ENCODE results near the gene CACYBP.

Gene CACYBP

GRCh38 chr1:174974711-174975119 lies 25.0 kb upstream of the CACYBP start:
- no peak for DNase-seq

- no peak for DNase-seq
These were observed 24.0 kb upstream of the CACYBP start for GRCh38 chr1:174975764-174976163.

GRCh38 chr1:174976436-174977108 lies 23.2 kb upstream of the CACYBP start:
- no peak for DNase-seq

GRCh38 chr1:174982971-174983689 lies 16.6 kb upstream of the CACYBP start:
- DNase-seq: peak in 1 of 2 donors; percentile 64

GRCh38 chr1:174984952-174985351 lies 14.8 kb upstream of the CACYBP start:
- DNase-seq: no peak

- DNase-seq: no peak
These were observed 11.2 kb upstream of the CACYBP start for GRCh38 chr1:174988539-174988938.

- no peak for DNase-seq
These were observed 10.8 kb upstream of the CACYBP start for GRCh38 chr1:174988986-174989385.

GRCh38 chr1:174989536-174990220 lies 10.1 kb upstream of the CACYBP start:
- DNase-seq: no peak

GRCh38 chr1:174990382-174990999 lies 9.3 kb upstream of the CACYBP start:
- peak in 1 of 2 donors; percentile 43 for DNase-seq

GRCh38 chr1:174991473-174991872 lies 8.3 kb upstream of the CACYBP start:
- no peak for DNase-seq

GRCh38 chr1:174995121-174995520 lies 4.6 kb upstream of the CACYBP start:
- DNase-seq: no peak

- no peak for DNase-seq
These were observed 3.8 kb upstream of the CACYBP start for GRCh38 chr1:174995916-174996315.

- no peak for DNase-seq
These were observed 3.3 kb upstream of the CACYBP start for GRCh38 chr1:174996476-174996875.

GRCh38 chr1:174997041-174997440 lies 2.7 kb upstream of the CACYBP start:
- DNase-seq: no peak

- peak in 1 of 2 donors; percentile 78 for DNase-seq
These were observed 1.1 kb upstream of the CACYBP start for GRCh38 chr1:174998569-174999215.

- peak; percentile 98 for DNase-seq
These were observed 371 bp upstream of the CACYBP start for GRCh38 chr1:174999216-174999935.

GRCh38 chr1:175000697-175001187 lies 995 bp downstream of the CACYBP start:
- DNase-seq: no peak

- DNase-seq: no peak
These were observed 3.3 kb downstream of the CACYBP start for GRCh38 chr1:175002910-175003517.

- DNase-seq: no peak
These were observed 3.8 kb downstream of the CACYBP start for GRCh38 chr1:175003521-175003920.

- no peak for DNase-seq
These were observed 5.5 kb downstream of the CACYBP start for GRCh38 chr1:175005085-175005783.

- DNase-seq: no peak
These were observed 9.8 kb downstream of the CACYBP start for GRCh38 chr1:175009532-175009931.
